GM12864 (cell line): ENCODE data around the gene PIP5K1C.

Experiments
- DNase-seq: peaks from one replicate; pipeline ENCODE4 v3.0.0-alpha.2; 2011; ENCODE audit warnings: low read depth
- H3K4me3 ChIP-seq: 2 replicates; pipeline ENCODE4 v1.5.1; 2011; ENCODE audit warnings: mild to moderate bottlenecking, low read depth, low read length, control low read depth
- CTCF ChIP-seq: IDR thresholded peaks from 2 replicates; pipeline ENCODE4 v1.5.1; 2011; ENCODE audit warnings: low read depth, mild to moderate bottlenecking, moderate library complexity, low read length, control low read depth, inconsistent platforms; ENCODE audit errors: missing control alignments

PIP5K1C gene

DNA sequence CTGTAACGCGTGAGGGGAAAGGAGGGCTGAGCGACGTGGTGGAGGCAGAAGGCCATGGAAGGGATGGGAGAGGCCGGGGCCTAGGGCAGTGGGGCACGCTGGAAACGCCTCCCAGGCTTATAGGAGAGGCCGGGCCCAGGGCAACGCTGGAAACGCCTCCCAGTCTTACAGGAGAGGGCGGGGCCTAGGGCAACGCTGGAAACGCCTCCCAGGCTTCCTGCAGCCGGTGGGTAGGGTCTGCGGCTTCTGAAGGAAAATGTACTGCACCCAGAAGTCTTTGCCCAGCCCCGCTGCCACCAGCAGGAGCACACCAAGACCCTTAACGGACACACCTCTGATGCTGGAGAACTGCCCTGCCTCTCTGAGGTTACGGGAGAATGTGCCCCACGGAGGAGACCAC, 82.8 kb downstream of the PIP5K1C start:
- no peak for DNase-seq
- no peak overlapping the region for H3K4me3 ChIP-seq

GRCh38 chr19:3615524-3616135, 84.6 kb downstream of the PIP5K1C start:
- TF ChIP-seq CTCF = no peak
- no peak for DNase-seq
- no peak overlapping the region for H3K4me3 ChIP-seq

More for the DNA sequence above, 82.8 kb downstream of the PIP5K1C start:
- no peak for TF ChIP-seq CTCF

GRCh38 chr19:3614858-3615505, 85.3 kb downstream of the PIP5K1C start:
- H3K4me3 ChIP-seq = no peak overlapping the region
- no peak for DNase-seq
- no peak for TF ChIP-seq CTCF

GRCh38 chr19:3613818-3614661, 86.2 kb downstream of the PIP5K1C start:
- DNase-seq = no peak
- H3K4me3 ChIP-seq = no peak overlapping the region
- no peak for TF ChIP-seq CTCF

- DNase-seq = no peak
- H3K4me3 ChIP-seq = no peak overlapping the region
- no peak for TF ChIP-seq CTCF
These were observed 87.1 kb downstream of the PIP5K1C start for GRCh38 chr19:3612901-3613741.

DNA sequence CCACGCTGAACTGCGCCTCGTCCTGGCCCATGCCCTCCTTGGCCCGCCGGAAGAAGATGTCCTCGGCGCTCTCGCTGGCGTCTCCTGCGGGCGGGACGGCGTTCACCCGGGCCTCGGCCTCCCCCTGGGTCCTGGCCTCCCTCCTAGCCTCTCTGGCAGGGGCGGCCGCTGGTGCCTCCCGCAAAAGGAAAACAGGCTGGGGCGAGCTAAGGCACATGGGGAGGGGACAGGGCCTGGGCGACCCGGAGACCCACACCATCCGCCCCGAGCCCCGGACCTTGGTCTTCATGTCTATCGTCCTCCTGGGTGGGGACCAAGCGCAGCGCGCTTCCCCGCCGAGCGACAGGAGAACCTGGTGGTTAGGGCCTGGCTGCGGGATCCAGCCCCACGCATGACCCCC, 87.9 kb downstream of the PIP5K1C start:
- H3K4me3 ChIP-seq = no peak overlapping the region
- TF ChIP-seq CTCF = no peak
- no peak for DNase-seq
